Chondrocyte (in vitro differentiated cells): ENCODE measurements around the gene CA12. TPM values are rescaled to one million over a fixed set of nuclear protein-coding genes. Genes with fewer than 3 reads are reported as not detected.

Experiments
- DNase-seq: peaks from one replicate; pipeline ENCODE4 v3.0.0; 2021; ENCODE audit warnings: mixed read lengths, low spot score
- H3K27ac Mint-ChIP-seq: one replicate; pipeline ENCODE4 v1.8.0; 2021; ENCODE audit warnings: mild to moderate bottlenecking, moderate library complexity, mixed read lengths; ENCODE audit not compliant: unreplicated experiment
- H3K27me3 Mint-ChIP-seq: 2 replicates; pipeline ENCODE4 v1.8.0; 2021; ENCODE audit warnings: low read depth, mixed read lengths
- H3K36me3 Mint-ChIP-seq: 2 replicates; pipeline ENCODE4 v1.8.0; 2021; ENCODE audit warnings: low read depth, mixed read lengths
- H3K4me1 Mint-ChIP-seq: 2 replicates; pipeline ENCODE4 v1.8.0; 2021; ENCODE audit warnings: low read depth, mild to moderate bottlenecking, mixed read lengths
- H3K4me3 Mint-ChIP-seq: one replicate; pipeline ENCODE4 v1.8.0; 2021; ENCODE audit warnings: mild to moderate bottlenecking, moderate library complexity, mixed read lengths; ENCODE audit not compliant: unreplicated experiment
- H3K9me3 Mint-ChIP-seq: 2 replicates; pipeline ENCODE4 v1.8.0; 2021; ENCODE audit warnings: low read depth, mixed read lengths
- total RNA-seq: library from RNA; stranded (reverse); gene quantifications from 3 replicates; pipeline ENCODE4 v1.2.1, GENCODE V29; 2021
- TF ChIP-seq, protein P1 (sequence below): fragments of 200-600 bp; sonication (generic); IDR thresholded peaks from 2 replicates; pipeline ENCODE4 v1.5.0; 2021; ENCODE audit warnings: antibody characterized with exemption, mild to moderate bottlenecking, moderate library complexity

Gene CA12
- total RNA-seq, 1 donor from 2014 or later: 6.9 TPM

DNA sequence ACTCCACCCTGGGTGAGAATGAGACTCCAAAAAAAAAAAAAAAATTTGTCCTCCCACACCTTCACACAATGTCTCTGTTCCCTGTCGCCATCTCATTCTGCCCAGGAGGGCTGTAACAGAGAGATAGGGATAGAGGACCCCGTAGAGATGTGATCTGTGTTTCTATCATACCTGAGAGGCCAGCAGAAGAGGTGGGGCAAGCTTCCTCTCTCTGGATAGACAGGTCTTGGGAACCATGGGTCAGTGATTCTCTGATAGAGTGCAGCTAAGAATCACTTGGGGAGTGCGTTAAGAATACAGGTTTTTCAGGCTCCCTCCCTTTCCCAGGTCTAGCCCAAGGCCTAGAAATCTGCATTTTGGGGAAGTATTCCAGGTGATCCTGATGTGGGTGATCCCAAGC lies 8.3 kb downstream of the CA12 start:
- no peaks in the 10 kb centered on the region for H3K9me3 Mint-ChIP-seq
- peaks cover 66% of the 10 kb centered on the region for H3K4me1 Mint-ChIP-seq
- peak overlapping the region; percentile 8 for H3K27ac Mint-ChIP-seq
- no peak overlapping the region for H3K4me3 Mint-ChIP-seq
- TF ChIP-seq, protein P1, sequence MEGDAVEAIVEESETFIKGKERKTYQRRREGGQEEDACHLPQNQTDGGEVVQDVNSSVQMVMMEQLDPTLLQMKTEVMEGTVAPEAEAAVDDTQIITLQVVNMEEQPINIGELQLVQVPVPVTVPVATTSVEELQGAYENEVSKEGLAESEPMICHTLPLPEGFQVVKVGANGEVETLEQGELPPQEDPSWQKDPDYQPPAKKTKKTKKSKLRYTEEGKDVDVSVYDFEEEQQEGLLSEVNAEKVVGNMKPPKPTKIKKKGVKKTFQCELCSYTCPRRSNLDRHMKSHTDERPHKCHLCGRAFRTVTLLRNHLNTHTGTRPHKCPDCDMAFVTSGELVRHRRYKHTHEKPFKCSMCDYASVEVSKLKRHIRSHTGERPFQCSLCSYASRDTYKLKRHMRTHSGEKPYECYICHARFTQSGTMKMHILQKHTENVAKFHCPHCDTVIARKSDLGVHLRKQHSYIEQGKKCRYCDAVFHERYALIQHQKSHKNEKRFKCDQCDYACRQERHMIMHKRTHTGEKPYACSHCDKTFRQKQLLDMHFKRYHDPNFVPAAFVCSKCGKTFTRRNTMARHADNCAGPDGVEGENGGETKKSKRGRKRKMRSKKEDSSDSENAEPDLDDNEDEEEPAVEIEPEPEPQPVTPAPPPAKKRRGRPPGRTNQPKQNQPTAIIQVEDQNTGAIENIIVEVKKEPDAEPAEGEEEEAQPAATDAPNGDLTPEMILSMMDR: no peak
- H3K36me3 Mint-ChIP-seq: no peaks in the 10 kb centered on the region
- H3K27me3 Mint-ChIP-seq: no peaks in the 10 kb centered on the region
- DNase-seq: no peak

DNA sequence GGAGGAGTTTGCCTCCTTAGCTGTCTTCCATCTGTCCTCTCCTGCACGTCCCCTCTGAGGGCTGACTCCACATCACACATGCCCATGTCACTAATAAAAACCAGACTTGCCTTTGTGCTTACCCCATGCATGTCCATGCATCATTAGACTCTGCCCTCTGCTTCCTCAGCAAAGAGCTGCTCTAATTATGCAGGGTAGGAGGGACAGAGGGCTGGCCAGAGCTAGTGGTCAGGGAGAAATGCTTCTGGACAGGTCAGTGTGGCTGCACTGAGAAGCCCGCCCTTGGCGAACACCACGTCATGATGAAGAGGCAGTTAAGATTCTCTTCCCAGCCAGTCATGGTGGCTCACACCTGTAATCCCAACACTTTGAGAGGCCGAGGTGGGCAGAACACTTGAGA lies 8.9 kb downstream of the CA12 start:
- DNase-seq: peak; percentile 58
- H3K4me1 Mint-ChIP-seq: peaks cover 66% of the 10 kb centered on the region

DNA sequence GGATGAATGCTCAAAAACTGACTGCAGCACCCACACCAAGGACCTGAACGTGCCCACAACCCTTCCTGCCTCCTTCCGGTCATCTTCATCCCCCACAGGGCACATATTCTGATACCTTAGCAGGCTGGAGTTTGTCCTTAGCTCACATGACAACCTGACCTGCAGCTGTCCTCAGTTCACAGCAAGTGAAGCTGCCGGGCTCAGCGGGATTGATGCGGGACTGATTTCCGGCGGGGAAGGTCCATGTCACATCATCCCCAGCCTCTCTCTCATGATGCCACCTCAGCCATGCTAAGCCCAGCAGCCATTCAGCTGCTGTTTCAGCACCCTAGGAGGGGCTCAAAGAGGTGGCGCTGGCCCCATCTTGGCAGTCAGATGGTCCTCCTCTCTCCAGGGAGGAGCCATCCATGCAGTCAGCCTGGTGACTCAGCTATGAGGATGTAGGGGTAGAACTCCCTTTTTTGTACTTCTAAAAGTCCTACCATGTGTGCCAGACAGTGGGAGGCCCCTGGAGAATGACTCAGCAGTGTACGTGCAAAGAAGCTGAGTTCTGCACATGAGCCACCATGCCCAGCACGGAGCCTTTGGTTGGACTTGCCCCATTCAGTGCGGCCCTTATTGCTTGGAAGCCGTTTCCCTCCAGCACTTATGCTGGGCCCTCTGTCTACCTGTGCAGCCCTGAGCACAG lies 9.5 kb downstream of the CA12 start:
- DNase-seq: no peak
- H3K9me3 Mint-ChIP-seq: no peaks in the 10 kb centered on the region

More for the DNA sequence above, 8.9 kb downstream of the CA12 start:
- peak overlapping the region; percentile 85 for H3K27ac Mint-ChIP-seq
- TF ChIP-seq, protein P1: no peak
- no peaks in the 10 kb centered on the region for H3K27me3 Mint-ChIP-seq
- H3K9me3 Mint-ChIP-seq: no peaks in the 10 kb centered on the region
- H3K36me3 Mint-ChIP-seq: no peaks in the 10 kb centered on the region
- H3K4me3 Mint-ChIP-seq: no peak overlapping the region

DNA sequence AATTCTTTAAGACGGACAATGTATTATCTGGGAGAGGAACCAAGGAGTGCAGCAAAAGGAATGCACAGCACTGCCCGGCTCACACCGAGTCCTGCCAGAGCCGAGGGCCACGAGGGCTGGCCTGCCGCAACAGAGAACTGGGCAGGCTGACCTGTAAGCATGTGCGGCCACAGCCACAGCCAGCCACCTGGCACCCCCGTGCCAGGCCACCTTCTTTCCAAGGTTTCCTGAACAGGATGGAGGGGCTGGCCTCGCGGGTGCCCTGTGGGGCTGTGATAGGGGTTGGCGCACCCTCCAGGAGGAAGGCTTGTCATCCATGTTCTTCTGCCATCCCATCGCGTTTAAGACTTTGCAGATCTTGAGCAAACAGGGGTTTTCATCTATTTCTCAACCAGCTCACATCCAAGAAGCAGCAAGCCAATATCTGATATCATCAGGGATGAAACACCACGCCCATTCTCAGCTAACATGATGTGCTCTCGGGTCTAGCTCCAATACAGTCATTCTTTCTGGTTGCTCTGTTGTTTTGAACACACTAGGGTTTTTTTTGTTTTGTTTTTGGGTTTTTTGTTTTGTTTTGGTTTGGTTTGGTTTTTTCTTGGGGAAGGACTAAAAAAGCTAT lies 10.2 kb downstream of the CA12 start:
- peak overlapping the region; percentile 85 for H3K27ac Mint-ChIP-seq
- DNase-seq: no peak

More for the DNA sequence above, 9.5 kb downstream of the CA12 start:
- H3K4me3 Mint-ChIP-seq: peak overlapping the region; percentile 22
- TF ChIP-seq, protein P1: no peak
- H3K36me3 Mint-ChIP-seq: no peaks in the 10 kb centered on the region
- no peaks in the 10 kb centered on the region for H3K27me3 Mint-ChIP-seq
- peaks cover 66% of the 10 kb centered on the region for H3K4me1 Mint-ChIP-seq
- peak overlapping the region; percentile 85 for H3K27ac Mint-ChIP-seq

DNA sequence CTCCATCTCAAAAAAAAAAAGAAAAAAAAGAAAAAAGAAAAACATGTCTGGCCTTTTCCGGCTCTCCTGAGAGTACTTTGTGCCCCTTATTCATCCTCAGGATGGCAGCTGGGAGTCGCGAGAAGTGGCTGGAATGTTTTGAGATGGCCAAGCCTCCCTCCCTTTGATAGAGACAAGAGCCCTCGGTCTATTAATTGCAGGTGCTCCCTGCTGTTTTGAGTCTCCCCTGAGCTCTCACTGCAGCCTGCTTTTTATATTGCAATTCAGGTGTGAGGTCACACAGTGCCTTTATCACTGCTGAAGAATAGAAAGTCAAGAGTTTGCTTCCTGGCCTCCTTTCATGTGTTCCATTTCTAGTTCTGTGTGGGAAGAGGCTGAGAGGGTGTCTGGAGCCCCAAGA lies 10.9 kb downstream of the CA12 start:
- DNase-seq: no peak
- Mint-ChIP-seq H3K36me3 (no peaks in the 10 kb centered on the region), H3K27ac (no peak overlapping the region), H3K4me3 (no peak overlapping the region), H3K4me1 (peaks cover 60% of the 10 kb centered on the region), H3K27me3 (no peaks in the 10 kb centered on the region), H3K9me3 (no peaks in the 10 kb centered on the region)
- TF ChIP-seq, protein P1: no peak

More for the DNA sequence above, 10.2 kb downstream of the CA12 start:
- H3K36me3 Mint-ChIP-seq: no peaks in the 10 kb centered on the region
- peaks cover 62% of the 10 kb centered on the region for H3K4me1 Mint-ChIP-seq
- no peaks in the 10 kb centered on the region for H3K9me3 Mint-ChIP-seq
- TF ChIP-seq, protein P1: no peak
- H3K27me3 Mint-ChIP-seq: no peaks in the 10 kb centered on the region
- H3K4me3 Mint-ChIP-seq: no peak overlapping the region
